GM18907 (cell line): ENCODE data around the gene PAX6.
A peak's percentile ranks its signal among the peaks of the same experiment; 100 is the strongest.

Experiments used
- ATAC-seq: cut with Tn5 transposase; IDR thresholded peaks from one replicate; pipeline ENCODE4 v1.9.1; 2021; ENCODE audit warnings: mild to moderate bottlenecking, moderate library complexity; ENCODE audit not compliant: unreplicated experiment

PAX6 gene

GRCh38 chr11:31809857-31810778 is 1.0 kb downstream of the PAX6 start:
- no peak for ATAC-seq

GRCh38 chr11:31809541-31809856 is 1.6 kb downstream of the PAX6 start:
- no peak for ATAC-seq

- ATAC-seq = no peak
Measured at GRCh38 chr11:31808721-31809540, 2.2 kb downstream of the PAX6 start.

- no peak for ATAC-seq
Measured at GRCh38 chr11:31807799-31808667, 3.1 kb downstream of the PAX6 start.

GRCh38 chr11:31806928-31807798 is 4.0 kb downstream of the PAX6 start:
- no peak for ATAC-seq

- ATAC-seq = no peak
Measured at GRCh38 chr11:31806186-31806927, 4.8 kb downstream of the PAX6 start.

- no peak for ATAC-seq
Measured at GRCh38 chr11:31805629-31806185, 5.4 kb downstream of the PAX6 start.

GRCh38 chr11:31805037-31805628 is 6.0 kb downstream of the PAX6 start:
- peak; percentile 16 for ATAC-seq

- ATAC-seq = peak; percentile 42
Measured at GRCh38 chr11:31804312-31805036, 6.6 kb downstream of the PAX6 start.

- ATAC-seq = peak; percentile 26
Measured at GRCh38 chr11:31803813-31804311, 7.3 kb downstream of the PAX6 start.

- ATAC-seq = no peak
Measured at GRCh38 chr11:31802990-31803812, 7.9 kb downstream of the PAX6 start.

- ATAC-seq = no peak
Measured at GRCh38 chr11:31802609-31802989, 8.5 kb downstream of the PAX6 start.

- ATAC-seq = no peak
Measured at GRCh38 chr11:31802000-31802551, 9.0 kb downstream of the PAX6 start.

- no peak for ATAC-seq
Measured at GRCh38 chr11:31801298-31801702, 9.8 kb downstream of the PAX6 start.

- no peak for ATAC-seq
Measured at GRCh38 chr11:31800398-31801265, 10.5 kb downstream of the PAX6 start.
